Fibroblast of the aortic adventitia (primary cell): Measurements from ENCODE around the gene BMS1. TPM values are rescaled to one million over a fixed set of nuclear protein-coding genes. Genes with fewer than 3 reads are reported as not detected.
"Not testable (repeated sequence)": the region's sequence is repeated elsewhere in the genome, so short reads cannot be mapped to it uniquely, and the experiment has no call there.

ENCODE experiments used
- DNase-seq: peaks from one replicate; pipeline ENCODE4 v3.0.0-alpha.2; 2010; ENCODE audit warnings: low read depth
- H3K4me3 ChIP-seq: 2 replicates; pipeline ENCODE4 v1.5.1; 2011; ENCODE audit warnings: low read depth, mild to moderate bottlenecking, control low read depth, low read length, moderate library complexity
- CTCF ChIP-seq: IDR thresholded peaks from 2 replicates; pipeline ENCODE4 v1.5.1; 2011; ENCODE audit warnings: mild to moderate bottlenecking, low read length, control low read depth, inconsistent platforms; ENCODE audit not compliant: insufficient read depth
- total RNA-seq: library from RNA; depleted of rRNA; stranded (reverse); fragments of >200 nt; gene quantifications from 2 replicates; pipeline ENCODE4 v1.2.3, GENCODE V29; 2012; ENCODE audit warnings: low replicate concordance

BMS1 gene
- total RNA-seq, 1 donor, result 16.1 TPM

- TF ChIP-seq CTCF, result no peak
- no peak overlapping the region for H3K4me3 ChIP-seq
- no peak for DNase-seq
Measured at GRCh38 chr10:42850931-42851330, 68.3 kb downstream of the BMS1 start.

- DNase-seq, result no peak
- no peak for TF ChIP-seq CTCF
- H3K4me3 ChIP-seq, result no peak overlapping the region
Measured at GRCh38 chr10:42859256-42859655, 76.7 kb downstream of the BMS1 start.

GRCh38 chr10:42860016-42860415 is 77.4 kb downstream of the BMS1 start:
- H3K4me3 ChIP-seq, result not testable (repeated sequence)

GRCh38 chr10:42862801-42863200 is 80.2 kb downstream of the BMS1 start:
- H3K4me3 ChIP-seq, DNase-seq: not testable (repeated sequence)

More at GRCh38 chr10:42860016-42860415, 77.4 kb downstream of the BMS1 start:
- not testable (repeated sequence) for DNase-seq

- H3K4me3 ChIP-seq, result no peak overlapping the region
- TF ChIP-seq CTCF, result peak; percentile 34
- peak; percentile 2 for DNase-seq
Measured at GRCh38 chr10:42864575-42864974, 82.0 kb downstream of the BMS1 start.

GRCh38 chr10:42865716-42866114 is 83.1 kb downstream of the BMS1 start:
- DNase-seq, result no peak
- H3K4me3 ChIP-seq, result no peak overlapping the region
- no peak for TF ChIP-seq CTCF

- peak overlapping the region; percentile 45 for H3K4me3 ChIP-seq
- TF ChIP-seq CTCF, result peak; percentile 62
- peak; percentile 74 for DNase-seq
Measured at GRCh38 chr10:42866115-42866995, 83.8 kb downstream of the BMS1 start.

GRCh38 chr10:42867571-42867970 is 85.0 kb downstream of the BMS1 start:
- DNase-seq, result no peak
- TF ChIP-seq CTCF, result no peak
- H3K4me3 ChIP-seq, result no peak overlapping the region
